K562 (cell line): ENCODE data around the gene OPCML. TPM values are rescaled to one million over a fixed set of nuclear protein-coding genes. Genes with fewer than 3 reads are reported as not detected.

Experiments used
- ATAC-seq: fragments of 200-7000 bp; cut with Tn5 transposase; 3 replicates; pipeline ENCODE4 v1.9.1; 2020; ENCODE audit warnings: moderate library complexity
- BruUV-seq: library from RNA; stranded (reverse); fragments of 400-500 nt; replicated peaks from 2 replicates; lab custom pipeline; 2021; lab: Mats Ljungman, UMichigan
- CTCF ChIA-PET: fragments of 300-600 bp; formaldehyde crosslinking; extraction: SDS; loops from one replicate; lab custom pipeline; 2021; ENCODE audit warnings: low intra/inter-chr PET ratio; lab: Yijun Ruan, JAX
- POLR2A ChIA-PET: fragments of 300-600, 350-650 bp; sonication (Branson Sonifier 250); formaldehyde crosslinking; extraction: SDS; loops from one replicate; lab custom pipeline; 2021; ENCODE audit warnings: antibody characterized with exemption, inconsistent platforms; lab: Yijun Ruan, JAX
- DNase-seq, 4 experiments: peaks; one replicate each; pipeline versions ENCODE4 v3.0.0 to v3.0.0-alpha.2; 2011 to 2018; ENCODE audit warnings: low spot score in 3 of 4, mixed read lengths in 3 of 4; ENCODE audit errors: extremely low read depth in 1 of 4
- FAIRE-seq: peaks from 2 replicates; lab custom pipeline; 2011; peaks lifted over from hg19 to GRCh38; lab: Jason Lieb, UNC
- H2AFZ ChIP-seq: 2 replicates; pipeline ENCODE4 v1.6.0; 2011; ENCODE audit warnings: low read depth, low read length, control low read depth, inconsistent platforms
- H3K27ac ChIP-seq: fragments of 200-600 bp; 3 replicates; pipeline ENCODE4 v1.8.0; 2011; ENCODE audit warnings: low read depth, mild to moderate bottlenecking, control low read depth, inconsistent platforms, low read length, moderate library complexity, mixed read lengths; ENCODE audit errors: extremely low read depth
- H3K27me3 ChIP-seq, 2 experiments: fragments of 300-600 bp in 1 of 2; 2 replicates in 1 of 2; 3 replicates in 1 of 2; pipeline versions ENCODE4 v1.6.0 to v1.8.0; 2011; ENCODE audit warnings: inconsistent platforms in 2 of 2, low read length in 2 of 2, mild to moderate bottlenecking in 1 of 2, mixed read lengths in 1 of 2, moderate library complexity in 1 of 2; ENCODE audit not compliant: control insufficient read depth in 2 of 2, insufficient read depth in 2 of 2
- H3K36me3 ChIP-seq: fragments of 300-600 bp; 3 replicates; pipeline ENCODE4 v1.8.0; 2011; ENCODE audit warnings: mild to moderate bottlenecking, low read length, inconsistent platforms; ENCODE audit not compliant: control insufficient read depth, insufficient read depth
- H3K4me1 ChIP-seq, 2 experiments: fragments of 200-600 bp in 1 of 2; replicated peaks in 1 of 2; 2 replicates in 1 of 2; 3 replicates in 1 of 2; pipeline versions ENCODE4 v1.5.1 to v1.8.0; 2011; ENCODE audit warnings: inconsistent platforms in 2 of 2, low read length in 2 of 2, mild to moderate bottlenecking in 1 of 2, mixed read lengths in 1 of 2, moderate library complexity in 1 of 2; ENCODE audit not compliant: control insufficient read depth in 2 of 2, insufficient read depth in 2 of 2
- H3K4me2 ChIP-seq: 2 replicates; pipeline ENCODE4 v1.6.1; 2011; ENCODE audit warnings: low read length, control low read depth, inconsistent platforms, mixed read lengths; ENCODE audit not compliant: insufficient read depth
- H3K4me3 ChIP-seq: fragments of 200-600 bp; sonication (generic), shearing (Covaris generic); 2 replicates; pipeline ENCODE4 v1.5.1; 2016; ENCODE audit warnings: control low read depth, inconsistent platforms
- H3K79me2 ChIP-seq: fragments of 200-600 bp; 3 replicates; pipeline ENCODE4 v1.8.0; 2011; ENCODE audit warnings: low read length, inconsistent platforms; ENCODE audit not compliant: control insufficient read depth, insufficient read depth
- H3K9ac ChIP-seq, 2 experiments: 2 replicates each; pipeline versions ENCODE4 v1.6.0 to v1.6.1; 2011; ENCODE audit warnings: low read depth in 2 of 2, low read length in 2 of 2, control low read depth in 1 of 2, inconsistent platforms in 1 of 2, mild to moderate bottlenecking in 1 of 2, mixed read lengths in 1 of 2; ENCODE audit not compliant: insufficient read depth in 1 of 2
- H3K9me1 ChIP-seq: one replicate; pipeline ENCODE4 v1.6.0; 2011; ENCODE audit warnings: inconsistent platforms, mild to moderate bottlenecking, low read length, moderate library complexity; ENCODE audit not compliant: control insufficient read depth, insufficient read depth
- H3K9me3 ChIP-seq: replicated peaks from 2 replicates; pipeline ENCODE4 v1.5.1; 2011; ENCODE audit warnings: low read depth, low read length, inconsistent platforms; ENCODE audit not compliant: control insufficient read depth, insufficient read depth
- H4K20me1 ChIP-seq: replicated peaks from 2 replicates; pipeline ENCODE4 v1.6.1; 2011; ENCODE audit warnings: low read length, inconsistent platforms, mixed read lengths; ENCODE audit not compliant: control insufficient read depth, insufficient read depth
- BMI1 ChIP-seq: fragments of 150-350 bp; IDR thresholded peaks from 2 replicates; pipeline ENCODE4 v1.6.1; 2014; ENCODE audit warnings: low read length
- KDM1A ChIP-seq, 2 experiments: fragments of 450-650 bp; IDR thresholded peaks; 2 replicates each; pipeline ENCODE4 v1.6.1; 2016; ENCODE audit warnings: mild to moderate bottlenecking in 2 of 2
- MEF2A ChIP-seq: IDR thresholded peaks from 2 replicates; pipeline ENCODE4 v1.6.1; 2011; ENCODE audit warnings: low read depth, mild to moderate bottlenecking, low read length, moderate library complexity; ENCODE audit not compliant: control insufficient read depth
- PHF20 ChIP-seq: fragments of 450-650 bp; IDR thresholded peaks from 2 replicates; pipeline ENCODE4 v1.6.1; 2018; ENCODE audit not compliant: partially characterized antibody
- RBM14 ChIP-seq: fragments of 200-400 bp; formaldehyde crosslinking; IDR thresholded peaks from 2 replicates; pipeline ENCODE4 v1.6.1; 2018; ENCODE audit warnings: low read depth, mild to moderate bottlenecking, low read length, moderate library complexity, borderline replicate concordance; ENCODE audit not compliant: insufficient read depth
- TAF15 ChIP-seq: fragments of 200-400 bp; formaldehyde crosslinking; IDR thresholded peaks from 2 replicates; pipeline ENCODE4 v1.6.1; 2017; ENCODE audit warnings: mild to moderate bottlenecking, low read depth, low read length, moderate library complexity
- ZBTB1 ChIP-seq: sonication (generic); formaldehyde crosslinking; IDR thresholded peaks from 2 replicates; pipeline ENCODE4 v1.8.1; 2023; ENCODE audit warnings: missing genetic modification reagents, low read depth, mild to moderate bottlenecking, borderline replicate concordance
- ZNF175 ChIP-seq: fragments of 200-800 bp; sonication (Bioruptor generic); IDR thresholded peaks from 2 replicates; pipeline ENCODE4 v1.6.1; 2016; ENCODE audit warnings: low read depth, mild to moderate bottlenecking, missing genetic modification characterization, missing compliant biosample characterization
- WGBS: fragments of 100-300 bp; shearing (Covaris generic); methylation state at CpG from one replicate; pipeline ENCODE4 v1.1.6; 2016; ENCODE audit warnings: low coverage, mixed read lengths; ENCODE audit not compliant: insufficient coverage; ENCODE audit errors: missing lambda C conversion rate; 5-methylcytosine and 5-hydroxymethylcytosine counted together
- in situ Hi-C: fragments of 300-500 bp; cut with MboI; formaldehyde crosslinking; loops from 4 replicates; pipeline ENCODE4 v1.15.0; 2018; ENCODE audit warnings: inconsistent platforms, mixed read lengths
- intact Hi-C: fragments of 100-400 bp; cut with micrococcal nuclease; formaldehyde crosslinking; loops from 2 replicates; pipeline ENCODE4 v1.14.2; 2022
- polyA plus RNA-seq, 8 experiments: library from polyadenylated mRNA; depleted of rRNA in 4 of 8; stranded (reverse) in 5 of 8; unstranded in 3 of 8; fragments of >200 nt; fragmentation: Nextera tagmentation in 2 of 8; fragmentation: Illumina TruSeq in 1 of 8; extraction: Ambion mirVana in 2 of 8; extraction: Trizol in 1 of 8; gene quantifications; 2 replicates each; pipeline versions ENCODE4 v1.2.1 to v1.2.3, GENCODE V29; 2011 to 2014; ENCODE audit warnings: inconsistent platforms in 1 of 8, missing spikeins in 1 of 8
- total RNA-seq, 7 experiments: library from RNA; depleted of rRNA in 6 of 7; stranded (reverse); fragments of >200 nt in 6 of 7; fragmentation: Illumina TruSeq in 2 of 7; extraction: Trizol in 2 of 7; gene quantifications; 2 replicates each; pipeline versions ENCODE4 v1.2.1 to v1.2.3, GENCODE V29; 2011 to 2021; ENCODE audit warnings: low replicate concordance in 1 of 7
- TF ChIP-seq, protein P1 (sequence below): fragments of 450-650 bp; IDR thresholded peaks from 2 replicates; pipeline ENCODE4 v1.6.1; 2017; ENCODE audit warnings: antibody characterized with exemption, mild to moderate bottlenecking

OPCML gene
- total and polyA plus RNA-seq, 9 of the 15 experiments (the other 6 are each of a cell fraction or from before 2014, with no cell fraction given), result not detected

- no peak for TF ChIP-seq KDM1A (IDR thresholded peaks at IDR 0.05)
- no peak for TF ChIP-seq PHF20
- no peak for TF ChIP-seq ZNF175 (CRISPR knock-in tag)
Observed at GRCh38 chr11:132578580-132578979, 953.7 kb downstream of the OPCML start (continued).

GRCh38 chr11:132576706-132577105 lies 955.6 kb downstream of the OPCML start:
- BruUV-seq, result no TSS peak
- DNase-seq (no peak), FAIRE-seq (no peak), ATAC-seq (no peak)
- no peaks in the 10 kb centered on the region for H3K79me2 ChIP-seq
- ChIA-PET POLR2A (no interaction called here), CTCF (no interaction called here)
- H3K9ac ChIP-seq, result no peak overlapping the region
- H3K9me3 ChIP-seq, result no peaks in the 10 kb centered on the region; the same call in 1 of the 2 replicates
- no peak overlapping the region for H3K4me2 ChIP-seq
- WGBS, result 0% methylated on average over 3 of the region's 3 CpGs
- H3K36me3 ChIP-seq, result no peaks in the 10 kb centered on the region
- H3K4me3 ChIP-seq, result no peak overlapping the region
- H3K4me1 ChIP-seq, result no peaks in the 10 kb centered on the region
- intact Hi-C loops, result no loop called here
- no peaks in the 10 kb centered on the region for H3K9me1 ChIP-seq
- no peaks in the 10 kb centered on the region for H4K20me1 ChIP-seq
- H3K27me3 ChIP-seq, result no peaks in the 10 kb centered on the region
- no peak overlapping the region for H2AFZ ChIP-seq
- H3K27ac ChIP-seq, result no peak overlapping the region
- in situ Hi-C loops, result no loop called here
- TF ChIP-seq, protein P1, sequence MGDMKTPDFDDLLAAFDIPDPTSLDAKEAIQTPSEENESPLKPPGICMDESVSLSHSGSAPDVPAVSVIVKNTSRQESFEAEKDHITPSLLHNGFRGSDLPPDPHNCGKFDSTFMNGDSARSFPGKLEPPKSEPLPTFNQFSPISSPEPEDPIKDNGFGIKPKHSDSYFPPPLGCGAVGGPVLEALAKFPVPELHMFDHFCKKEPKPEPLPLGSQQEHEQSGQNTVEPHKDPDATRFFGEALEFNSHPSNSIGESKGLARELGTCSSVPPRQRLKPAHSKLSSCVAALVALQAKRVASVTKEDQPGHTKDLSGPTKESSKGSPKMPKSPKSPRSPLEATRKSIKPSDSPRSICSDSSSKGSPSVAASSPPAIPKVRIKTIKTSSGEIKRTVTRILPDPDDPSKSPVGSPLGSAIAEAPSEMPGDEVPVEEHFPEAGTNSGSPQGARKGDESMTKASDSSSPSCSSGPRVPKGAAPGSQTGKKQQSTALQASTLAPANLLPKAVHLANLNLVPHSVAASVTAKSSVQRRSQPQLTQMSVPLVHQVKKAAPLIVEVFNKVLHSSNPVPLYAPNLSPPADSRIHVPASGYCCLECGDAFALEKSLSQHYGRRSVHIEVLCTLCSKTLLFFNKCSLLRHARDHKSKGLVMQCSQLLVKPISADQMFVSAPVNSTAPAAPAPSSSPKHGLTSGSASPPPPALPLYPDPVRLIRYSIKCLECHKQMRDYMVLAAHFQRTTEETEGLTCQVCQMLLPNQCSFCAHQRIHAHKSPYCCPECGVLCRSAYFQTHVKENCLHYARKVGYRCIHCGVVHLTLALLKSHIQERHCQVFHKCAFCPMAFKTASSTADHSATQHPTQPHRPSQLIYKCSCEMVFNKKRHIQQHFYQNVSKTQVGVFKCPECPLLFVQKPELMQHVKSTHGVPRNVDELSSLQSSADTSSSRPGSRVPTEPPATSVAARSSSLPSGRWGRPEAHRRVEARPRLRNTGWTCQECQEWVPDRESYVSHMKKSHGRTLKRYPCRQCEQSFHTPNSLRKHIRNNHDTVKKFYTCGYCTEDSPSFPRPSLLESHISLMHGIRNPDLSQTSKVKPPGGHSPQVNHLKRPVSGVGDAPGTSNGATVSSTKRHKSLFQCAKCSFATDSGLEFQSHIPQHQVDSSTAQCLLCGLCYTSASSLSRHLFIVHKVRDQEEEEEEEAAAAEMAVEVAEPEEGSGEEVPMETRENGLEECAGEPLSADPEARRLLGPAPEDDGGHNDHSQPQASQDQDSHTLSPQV, result no peak
- TF ChIP-seq TAF15, result no peak
- TF ChIP-seq BMI1, result no peak
- TF ChIP-seq MEF2A, result no peak
- TF ChIP-seq ZBTB1, result no peak
- no peak for TF ChIP-seq RBM14
